Measurements from ENCODE around the gene SFT2D3. TPM values are rescaled to one million over a fixed set of nuclear protein-coding genes. Genes with fewer than 3 reads are reported as not detected.

SFT2D3 gene
- total and polyA plus RNA-seq, 9 of the 15 experiments (the other 6 are each of a cell fraction or from before 2014, with no cell fraction given) = 7.5 to 9.9 (median 8.9) TPM; not detected in 2

DNA sequence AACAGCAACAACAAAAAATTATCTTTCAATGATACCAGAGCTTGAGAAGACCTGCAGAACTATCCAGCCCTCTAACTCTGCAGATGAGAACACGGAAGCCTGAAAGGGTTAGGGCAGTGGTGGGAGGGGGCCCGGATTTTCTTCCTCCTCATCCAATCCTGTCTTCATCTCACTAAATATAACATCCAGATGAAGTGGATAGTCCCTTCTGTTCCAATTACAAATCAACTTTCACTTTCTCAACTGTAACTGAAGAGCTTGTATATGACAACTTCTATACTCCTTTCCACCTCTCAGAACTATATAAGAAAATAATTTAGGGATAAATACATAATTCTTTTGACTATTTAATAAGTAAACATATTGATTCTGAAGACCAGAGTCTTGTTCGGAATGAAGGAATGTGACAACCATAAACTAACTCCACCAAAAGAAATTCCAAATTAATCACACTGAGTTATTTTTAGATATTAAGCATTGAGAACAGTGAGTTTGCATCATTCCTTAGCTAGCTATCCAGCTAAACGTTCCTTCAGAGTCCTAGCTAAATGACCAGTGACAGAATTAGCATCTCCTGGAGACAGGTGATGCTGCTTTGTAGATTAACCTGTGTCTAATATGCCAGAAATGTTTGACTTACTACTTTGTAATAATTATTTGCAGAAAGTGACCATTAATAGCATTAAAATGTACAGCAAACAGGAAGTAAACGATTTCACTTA is 32.7 kb downstream of the SFT2D3 start:
- intact Hi-C loops (cut with micrococcal nuclease) (no loop called here), in situ Hi-C loops (cut with MboI) (no loop called here)
- Histone ChIP-seq H3K27ac (ENCODE audit: extremely low read depth, low read depth, low read length) (no peak overlapping the region), H4K20me1 (replicated peaks; ENCODE audit: control insufficient read depth, insufficient read depth, low read length) (no peaks in the 10 kb centered on the region), H2AFZ (ENCODE audit: low read depth, low read length) (no peak overlapping the region), H3K36me3 (ENCODE audit: control insufficient read depth, insufficient read depth, low read length) (peaks cover 27% of the 10 kb centered on the region; the same call in 1 of the 3 replicates), H3K79me2 (ENCODE audit: control insufficient read depth, insufficient read depth, low read length) (no peaks in the 10 kb centered on the region), H3K4me3 (no peak overlapping the region), H3K27me3 (ENCODE audit: control insufficient read depth in 2 of 2, insufficient read depth in 2 of 2, low read length in 2 of 2) (no peaks in the 10 kb centered on the region), H3K9me1 (ENCODE audit: control insufficient read depth, insufficient read depth, low read length) (no peaks in the 10 kb centered on the region), H3K9me3 (replicated peaks; ENCODE audit: control insufficient read depth, insufficient read depth, low read depth, low read length) (no peaks in the 10 kb centered on the region), H3K9ac (ENCODE audit: insufficient read depth in 1 of 2, low read depth in 2 of 2, low read length in 2 of 2) (no peak overlapping the region), H3K4me1 (replicated peaks in 1 of 2; ENCODE audit: control insufficient read depth in 2 of 2, insufficient read depth in 2 of 2, low read length in 2 of 2) (no peaks in the 10 kb centered on the region), H3K4me2 (ENCODE audit: insufficient read depth, low read length) (no peak overlapping the region)
- DNase-seq (ENCODE audit: extremely low read depth in 1 of 4, low spot score in 3 of 4) (no peak), FAIRE-seq (no peak), ATAC-seq (0 out of 3 replicates have a peak, but pooled peaks have one; percentile 22)
- BruUV-seq (replicated peaks) = no TSS peak
- POLR2A ChIA-PET = interaction anchor here (0.9 to 1.1 kb wide), 4 partner anchors 10 to 150 kb away, joined by 3 read pairs; no protein-coding TSS in a partner anchor
- 73% methylated on average over 5 of the region's 5 CpGs for WGBS (ENCODE audit: insufficient coverage, low coverage, missing lambda C conversion rate)
- TF ChIP-seq ZC3H11A (IDR thresholded peaks at IDR 0.05; ENCODE audit: low read depth, low read length) (no peak), HNRNPLL (IDR thresholded peaks at IDR 0.05; ENCODE audit: low read depth, low read length, poor library complexity, severe bottlenecking) (no peak), ZZZ3 (IDR thresholded peaks at IDR 0.05) (no peak), TEAD1 (CRISPR knock-in tag; IDR thresholded peaks at IDR 0.05) (no peak), KLF1 (tag; IDR thresholded peaks at IDR 0.05) (no peak), MAFG (tag; conservative IDR thresholded peaks at IDR 0.05) (no peak), NCOA1 (IDR thresholded peaks at IDR 0.05; ENCODE audit: low read depth) (no peak), ZNF316 (IDR thresholded peaks at IDR 0.05) (no peak), FOXA1 (IDR thresholded peaks at IDR 0.05; ENCODE audit: borderline replicate concordance) (no peak)
- TF ChIP-seq, protein P1, sequence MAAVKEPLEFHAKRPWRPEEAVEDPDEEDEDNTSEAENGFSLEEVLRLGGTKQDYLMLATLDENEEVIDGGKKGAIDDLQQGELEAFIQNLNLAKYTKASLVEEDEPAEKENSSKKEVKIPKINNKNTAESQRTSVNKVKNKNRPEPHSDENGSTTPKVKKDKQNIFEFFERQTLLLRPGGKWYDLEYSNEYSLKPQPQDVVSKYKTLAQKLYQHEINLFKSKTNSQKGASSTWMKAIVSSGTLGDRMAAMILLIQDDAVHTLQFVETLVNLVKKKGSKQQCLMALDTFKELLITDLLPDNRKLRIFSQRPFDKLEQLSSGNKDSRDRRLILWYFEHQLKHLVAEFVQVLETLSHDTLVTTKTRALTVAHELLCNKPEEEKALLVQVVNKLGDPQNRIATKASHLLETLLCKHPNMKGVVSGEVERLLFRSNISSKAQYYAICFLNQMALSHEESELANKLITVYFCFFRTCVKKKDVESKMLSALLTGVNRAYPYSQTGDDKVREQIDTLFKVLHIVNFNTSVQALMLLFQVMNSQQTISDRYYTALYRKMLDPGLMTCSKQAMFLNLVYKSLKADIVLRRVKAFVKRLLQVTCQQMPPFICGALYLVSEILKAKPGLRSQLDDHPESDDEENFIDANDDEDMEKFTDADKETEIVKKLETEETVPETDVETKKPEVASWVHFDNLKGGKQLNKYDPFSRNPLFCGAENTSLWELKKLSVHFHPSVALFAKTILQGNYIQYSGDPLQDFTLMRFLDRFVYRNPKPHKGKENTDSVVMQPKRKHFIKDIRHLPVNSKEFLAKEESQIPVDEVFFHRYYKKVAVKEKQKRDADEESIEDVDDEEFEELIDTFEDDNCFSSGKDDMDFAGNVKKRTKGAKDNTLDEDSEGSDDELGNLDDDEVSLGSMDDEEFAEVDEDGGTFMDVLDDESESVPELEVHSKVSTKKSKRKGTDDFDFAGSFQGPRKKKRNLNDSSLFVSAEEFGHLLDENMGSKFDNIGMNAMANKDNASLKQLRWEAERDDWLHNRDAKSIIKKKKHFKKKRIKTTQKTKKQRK (IDR thresholded peaks at IDR 0.05; ENCODE audit: borderline replicate concordance, low read depth, low read length) = no peak
- CTCF ChIA-PET (ENCODE audit: low intra/inter-chr PET ratio) = no interaction called here

All from K562 (cell line).